ENCODE data around the gene POLDIP2.

The POLDIP2 gene

DNA sequence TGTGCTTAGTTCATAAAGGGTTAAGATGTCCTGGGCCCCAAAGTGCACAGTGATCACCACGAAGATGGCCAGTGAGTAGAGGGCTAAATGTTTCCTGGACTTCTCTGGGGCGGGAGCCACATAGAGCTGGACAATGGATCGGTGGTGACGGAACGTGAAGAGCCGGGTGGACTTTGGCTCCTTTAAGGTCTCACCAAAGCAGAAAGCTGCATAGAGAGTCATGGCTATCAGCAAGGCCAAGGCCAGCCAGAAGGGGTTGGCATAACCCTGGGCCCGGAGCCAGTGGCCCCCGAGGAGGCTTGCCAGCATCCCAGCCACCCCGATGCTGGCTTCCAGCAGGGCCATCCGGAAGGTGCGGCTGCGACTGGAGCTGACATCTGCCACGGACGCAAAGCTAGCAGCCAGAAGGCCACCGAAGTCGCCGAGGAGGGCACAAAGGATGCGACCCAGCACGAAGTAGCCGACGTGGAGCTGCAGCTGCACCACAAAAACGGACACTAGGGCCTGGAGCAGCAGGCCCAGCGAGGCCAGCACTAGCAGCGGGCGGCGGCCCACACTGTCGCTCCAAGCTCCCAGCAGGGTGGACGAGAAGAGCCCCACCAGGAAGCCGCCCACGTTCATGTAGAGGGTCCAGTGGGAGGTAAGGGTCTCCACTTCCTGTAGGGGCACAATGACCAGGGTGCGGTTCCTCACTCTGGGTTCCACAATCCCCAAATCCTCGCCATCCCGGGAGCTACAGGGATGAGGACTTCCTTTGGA is 47.7 kb upstream of the POLDIP2 start:
- H3K4me3 ChIP-seq (ENCODE audit: low read length): peak overlapping the region; percentile 67; the same call in 1 of the 2 replicates
- H3K27ac ChIP-seq (ENCODE audit: low read length): no peak overlapping the region
- no peaks in the 10 kb centered on the region for H3K9me3 ChIP-seq (replicated peaks; ENCODE audit: insufficient read depth, low read length)
- no peak overlapping the region for H3K9ac ChIP-seq (ENCODE audit: low read length)
- peaks cover 5% of the 10 kb centered on the region; the same call in 1 of the 2 replicates for H3K27me3 ChIP-seq (replicated peaks; ENCODE audit: insufficient read depth, low read length)
- no peaks in the 10 kb centered on the region for H4K20me1 ChIP-seq (ENCODE audit: insufficient read depth, low read length)
- H3K9me2 ChIP-seq (replicated peaks; ENCODE audit: insufficient read depth, low read length): no peaks in the 10 kb centered on the region
- H3K4me1 ChIP-seq (ENCODE audit: low read length): no peaks in the 10 kb centered on the region
- TF ChIP-seq EZH2phosphoT487 (IDR thresholded peaks at IDR 0.05; ENCODE audit: low read length) (no peak), EZH2 (optimal IDR thresholded peaks at IDR 0.05; ENCODE audit: low read depth, low read length) (no peak)
- TF ChIP-seq, protein P1, sequence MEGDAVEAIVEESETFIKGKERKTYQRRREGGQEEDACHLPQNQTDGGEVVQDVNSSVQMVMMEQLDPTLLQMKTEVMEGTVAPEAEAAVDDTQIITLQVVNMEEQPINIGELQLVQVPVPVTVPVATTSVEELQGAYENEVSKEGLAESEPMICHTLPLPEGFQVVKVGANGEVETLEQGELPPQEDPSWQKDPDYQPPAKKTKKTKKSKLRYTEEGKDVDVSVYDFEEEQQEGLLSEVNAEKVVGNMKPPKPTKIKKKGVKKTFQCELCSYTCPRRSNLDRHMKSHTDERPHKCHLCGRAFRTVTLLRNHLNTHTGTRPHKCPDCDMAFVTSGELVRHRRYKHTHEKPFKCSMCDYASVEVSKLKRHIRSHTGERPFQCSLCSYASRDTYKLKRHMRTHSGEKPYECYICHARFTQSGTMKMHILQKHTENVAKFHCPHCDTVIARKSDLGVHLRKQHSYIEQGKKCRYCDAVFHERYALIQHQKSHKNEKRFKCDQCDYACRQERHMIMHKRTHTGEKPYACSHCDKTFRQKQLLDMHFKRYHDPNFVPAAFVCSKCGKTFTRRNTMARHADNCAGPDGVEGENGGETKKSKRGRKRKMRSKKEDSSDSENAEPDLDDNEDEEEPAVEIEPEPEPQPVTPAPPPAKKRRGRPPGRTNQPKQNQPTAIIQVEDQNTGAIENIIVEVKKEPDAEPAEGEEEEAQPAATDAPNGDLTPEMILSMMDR (IDR thresholded peaks at IDR 0.05; ENCODE audit: low read length): no peak
- H3K4me2 ChIP-seq (ENCODE audit: low read depth, low read length): peak overlapping the region; percentile 78; the same call in 1 of the 2 replicates
- H3F3A ChIP-seq (ENCODE audit: insufficient read depth, low read length): no peaks in the 10 kb centered on the region
- no peaks in the 10 kb centered on the region for H3K36me3 ChIP-seq (replicated peaks; ENCODE audit: insufficient read depth, low read length)
- H3K79me2 ChIP-seq (ENCODE audit: low read length): no peaks in the 10 kb centered on the region
- no peak for DNase-seq
- no peak overlapping the region for H2AFZ ChIP-seq (ENCODE audit: low read length)

DNA sequence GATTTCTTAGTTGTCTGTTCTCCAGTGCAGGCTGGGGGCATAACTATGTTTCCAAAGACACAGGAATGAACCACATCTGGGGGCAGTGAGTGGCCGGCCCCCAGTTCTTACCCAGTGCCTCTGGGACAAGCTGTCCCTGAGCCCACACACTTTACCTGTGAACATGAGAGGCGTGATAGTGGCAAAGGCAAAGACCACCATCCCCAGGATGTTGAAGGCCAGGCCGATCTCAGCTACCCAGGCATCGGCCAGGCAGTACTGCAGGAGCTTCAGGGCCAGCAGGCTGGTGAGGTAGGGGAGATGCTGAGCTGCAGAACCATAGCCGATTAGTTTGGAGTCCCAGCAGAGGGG is 47.1 kb upstream of the POLDIP2 start:
- no peak overlapping the region for H3K4me2 ChIP-seq (ENCODE audit: low read depth, low read length)
- no peak overlapping the region for H2AFZ ChIP-seq (ENCODE audit: low read length)
- H3K9ac ChIP-seq (ENCODE audit: low read length): no peak overlapping the region
- no peak for DNase-seq
- no peaks in the 10 kb centered on the region for H3F3A ChIP-seq (ENCODE audit: insufficient read depth, low read length)
- TF ChIP-seq EZH2 (optimal IDR thresholded peaks at IDR 0.05; ENCODE audit: low read depth, low read length): no peak
- no peak for TF ChIP-seq EZH2phosphoT487 (IDR thresholded peaks at IDR 0.05; ENCODE audit: low read length)
- TF ChIP-seq, protein P1 (IDR thresholded peaks at IDR 0.05; ENCODE audit: low read length): no peak
- no peaks in the 10 kb centered on the region for H3K9me2 ChIP-seq (replicated peaks; ENCODE audit: insufficient read depth, low read length)
- no peak overlapping the region for H3K27ac ChIP-seq (ENCODE audit: low read length)
- no peaks in the 10 kb centered on the region for H3K9me3 ChIP-seq (replicated peaks; ENCODE audit: insufficient read depth, low read length)
- H3K36me3 ChIP-seq (replicated peaks; ENCODE audit: insufficient read depth, low read length): no peaks in the 10 kb centered on the region
- no peak overlapping the region for H3K4me3 ChIP-seq (ENCODE audit: low read length)
- no peaks in the 10 kb centered on the region for H3K4me1 ChIP-seq (ENCODE audit: low read length)
- no peaks in the 10 kb centered on the region for H4K20me1 ChIP-seq (ENCODE audit: insufficient read depth, low read length)
- peaks cover 5% of the 10 kb centered on the region; the same call in 1 of the 2 replicates for H3K27me3 ChIP-seq (replicated peaks; ENCODE audit: insufficient read depth, low read length)
- no peaks in the 10 kb centered on the region for H3K79me2 ChIP-seq (ENCODE audit: low read length)

DNA sequence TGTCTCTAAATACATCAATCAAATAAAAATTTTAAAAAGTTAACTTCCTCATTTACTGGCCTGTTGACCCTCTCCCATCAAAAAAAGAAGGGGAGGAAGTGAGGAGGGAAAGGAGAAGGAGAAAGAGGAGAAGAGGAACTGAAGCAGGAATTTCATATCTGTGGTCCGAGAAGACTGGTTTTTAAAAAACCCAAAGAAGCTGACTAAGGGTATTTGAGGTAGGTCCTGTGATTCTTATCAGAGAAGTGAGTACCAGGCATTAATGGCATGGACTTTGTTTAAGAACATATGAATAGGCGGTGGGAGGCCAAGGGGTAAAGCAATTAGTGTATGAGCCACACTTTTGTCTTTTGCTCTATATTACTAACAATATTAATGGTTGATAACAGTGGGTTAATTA is 46.7 kb upstream of the POLDIP2 start:
- no peaks in the 10 kb centered on the region for H3K4me1 ChIP-seq (ENCODE audit: low read length)
- H3K4me3 ChIP-seq (ENCODE audit: low read length): no peak overlapping the region
- DNase-seq: no peak
- peaks cover 5% of the 10 kb centered on the region; the same call in 1 of the 2 replicates for H3K27me3 ChIP-seq (replicated peaks; ENCODE audit: insufficient read depth, low read length)
- H3K27ac ChIP-seq (ENCODE audit: low read length): no peak overlapping the region
- no peak overlapping the region for H2AFZ ChIP-seq (ENCODE audit: low read length)
- no peaks in the 10 kb centered on the region for H3F3A ChIP-seq (ENCODE audit: insufficient read depth, low read length)
- no peaks in the 10 kb centered on the region for H4K20me1 ChIP-seq (ENCODE audit: insufficient read depth, low read length)
- H3K9ac ChIP-seq (ENCODE audit: low read length): no peak overlapping the region
- no peaks in the 10 kb centered on the region for H3K9me3 ChIP-seq (replicated peaks; ENCODE audit: insufficient read depth, low read length)
- no peak overlapping the region for H3K4me2 ChIP-seq (ENCODE audit: low read depth, low read length)
- H3K36me3 ChIP-seq (replicated peaks; ENCODE audit: insufficient read depth, low read length): no peaks in the 10 kb centered on the region
- TF ChIP-seq, protein P1 (IDR thresholded peaks at IDR 0.05; ENCODE audit: low read length): no peak
- TF ChIP-seq EZH2 (optimal IDR thresholded peaks at IDR 0.05; ENCODE audit: low read depth, low read length) (no peak), EZH2phosphoT487 (IDR thresholded peaks at IDR 0.05; ENCODE audit: low read length) (no peak)
- no peaks in the 10 kb centered on the region for H3K9me2 ChIP-seq (replicated peaks; ENCODE audit: insufficient read depth, low read length)
- no peaks in the 10 kb centered on the region for H3K79me2 ChIP-seq (ENCODE audit: low read length)
